Limb (tissue), 2 donors: ENCODE data around the gene ANXA7.
"Not testable (repeated sequence)": the region's sequence is repeated elsewhere in the genome, so short reads cannot be mapped to it uniquely, and the experiment has no call there.

ENCODE experiments used
- DNase-seq, 2 donors: peaks; one replicate each; pipeline ENCODE4 v3.0.0-alpha.2; 2016; ENCODE audit errors: extremely low spot score in 2 of 2

Gene ANXA7

DNA sequence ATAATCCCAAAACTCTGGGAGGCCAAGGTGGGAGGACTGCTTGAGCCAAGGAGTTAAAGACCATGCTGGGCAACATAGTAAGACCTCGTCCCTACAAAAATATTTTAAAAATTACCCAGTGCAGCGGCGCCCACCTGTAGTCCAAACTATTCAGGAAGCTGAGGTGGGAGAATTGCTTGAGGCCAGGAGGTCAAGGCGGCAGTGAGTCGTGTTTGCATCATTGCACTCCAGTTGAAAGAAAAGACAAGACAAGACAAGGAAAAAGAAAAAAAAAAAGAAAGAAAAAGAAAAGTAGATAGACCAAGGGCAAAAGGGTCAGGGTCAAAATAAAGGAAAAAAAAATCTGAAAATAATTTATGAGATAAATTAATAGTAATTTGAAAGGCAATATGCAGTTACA, 5.8 kb downstream of the ANXA7 start:
- DNase-seq, result no peak

- DNase-seq, result no peak
Measured at GRCh38 chr10:73407495-73407894, 6.4 kb downstream of the ANXA7 start.

DNA sequence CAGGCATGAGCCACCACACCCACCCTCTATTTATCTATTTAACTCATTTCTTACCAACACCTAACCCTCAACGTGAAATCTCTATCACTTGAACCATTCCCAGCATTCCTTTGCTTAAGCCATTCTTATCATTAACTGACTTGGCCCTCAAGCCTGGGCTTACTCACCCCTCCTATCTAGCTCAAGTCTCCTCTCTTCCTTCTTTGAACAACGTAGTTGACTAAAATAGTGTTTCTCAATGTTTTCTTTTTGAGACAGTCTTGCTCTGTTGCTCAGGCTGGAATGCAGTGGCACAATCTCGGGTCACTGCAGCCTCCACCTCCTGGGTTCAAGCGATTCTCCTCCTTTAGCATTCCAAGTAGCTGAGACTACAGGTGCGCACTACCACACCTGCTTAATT, 7.0 kb downstream of the ANXA7 start:
- DNase-seq, result no peak

DNA sequence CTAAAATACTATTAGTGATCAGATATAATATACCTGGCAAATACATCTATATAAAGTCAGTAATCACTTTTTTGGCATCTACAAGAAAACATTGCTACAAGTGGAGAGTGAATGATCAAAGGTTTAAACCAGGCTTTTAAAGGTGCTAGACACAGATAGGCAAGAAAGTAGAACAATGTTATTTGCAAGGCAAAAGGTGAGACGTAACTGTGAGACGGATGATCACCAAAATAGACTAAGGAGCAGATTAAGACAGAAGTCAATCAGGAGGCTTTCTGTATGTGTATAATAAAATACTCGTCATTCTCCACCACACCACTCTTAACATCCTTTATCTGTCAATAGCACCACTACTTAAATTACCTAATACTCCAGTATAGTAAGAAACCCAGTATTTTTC, 8.3 kb downstream of the ANXA7 start:
- DNase-seq, result no peak

DNA sequence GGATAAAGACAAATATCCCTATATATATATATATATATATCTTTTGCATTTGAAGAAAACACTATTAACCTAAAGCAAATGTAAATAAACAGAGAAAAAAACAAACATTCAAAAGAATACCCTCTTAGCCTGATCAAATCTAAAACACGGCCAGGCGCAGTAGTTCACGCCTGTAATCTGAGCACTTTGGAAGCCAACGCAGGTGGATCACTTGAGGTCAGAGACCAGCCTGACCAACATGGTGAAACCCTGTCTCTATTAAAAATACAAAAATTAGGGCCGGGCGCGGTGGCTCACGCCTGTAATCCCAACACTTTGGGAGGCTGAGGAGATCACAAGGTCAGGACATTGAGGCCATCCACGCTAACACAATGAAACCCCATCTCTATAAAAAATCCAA, 9.2 kb downstream of the ANXA7 start:
- DNase-seq, result no peak

GRCh38 chr10:73401636-73402035, 12.2 kb downstream of the ANXA7 start:
- no peak for DNase-seq

DNA sequence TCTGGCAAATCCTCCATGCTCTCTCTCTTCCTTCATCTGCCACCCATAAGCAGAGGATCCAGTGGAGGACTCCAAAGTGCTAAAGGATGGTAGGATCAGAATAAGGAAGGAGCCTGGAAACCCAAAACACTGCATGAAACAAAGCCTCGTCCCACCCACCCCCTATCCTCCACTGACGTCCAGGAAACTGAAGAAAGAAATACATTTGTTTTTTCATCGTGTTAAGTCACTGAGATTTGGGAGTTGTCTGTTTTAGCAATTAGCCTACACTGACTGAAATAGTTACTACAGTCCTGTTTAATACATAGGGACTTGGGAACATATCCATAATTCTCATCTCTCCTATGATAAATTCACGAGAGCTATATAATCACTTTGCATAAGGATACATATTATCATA, 14.8 kb downstream of the ANXA7 start:
- DNase-seq, result no peak

DNA sequence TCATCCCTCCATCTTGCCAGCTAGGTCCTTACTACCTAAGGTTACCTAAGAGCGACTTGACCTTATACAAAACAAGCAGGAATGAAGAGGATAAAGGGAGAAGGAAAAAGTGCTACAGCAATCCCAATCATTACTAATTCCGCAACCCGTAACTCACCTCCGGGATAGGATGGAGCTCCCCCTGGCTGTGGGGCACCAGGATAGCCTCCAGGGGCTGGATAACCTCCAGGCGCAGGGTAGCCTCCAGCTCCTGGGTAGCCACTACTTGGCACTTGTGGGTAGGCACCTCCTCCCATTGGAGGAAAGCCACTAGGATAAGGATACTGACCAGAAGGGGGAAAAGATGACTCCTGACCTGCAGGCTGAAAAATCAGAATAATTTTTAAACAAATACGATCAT, 15.8 kb downstream of the ANXA7 start:
- no peak for DNase-seq

DNA sequence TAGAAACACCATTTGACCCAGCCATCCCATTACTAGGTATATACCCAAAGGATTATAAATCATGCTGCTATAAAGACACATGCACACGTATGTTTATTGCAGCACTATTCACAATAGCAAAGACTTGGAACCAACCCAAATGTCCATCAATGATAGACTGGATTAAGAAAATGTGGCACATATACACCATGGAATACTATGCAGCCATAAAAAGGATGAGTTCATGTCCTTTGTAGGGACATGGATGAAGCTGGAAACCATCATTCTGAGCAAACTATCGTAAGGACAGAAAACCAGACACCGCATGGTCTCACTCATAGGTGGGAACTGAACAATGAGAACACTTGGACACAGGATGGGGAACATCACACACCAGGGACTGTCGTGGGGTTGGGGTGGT, 19.5 kb downstream of the ANXA7 start:
- DNase-seq, result not testable (repeated sequence)

GRCh38 chr10:73388228-73388627, 25.6 kb downstream of the ANXA7 start:
- DNase-seq, result no peak

DNA sequence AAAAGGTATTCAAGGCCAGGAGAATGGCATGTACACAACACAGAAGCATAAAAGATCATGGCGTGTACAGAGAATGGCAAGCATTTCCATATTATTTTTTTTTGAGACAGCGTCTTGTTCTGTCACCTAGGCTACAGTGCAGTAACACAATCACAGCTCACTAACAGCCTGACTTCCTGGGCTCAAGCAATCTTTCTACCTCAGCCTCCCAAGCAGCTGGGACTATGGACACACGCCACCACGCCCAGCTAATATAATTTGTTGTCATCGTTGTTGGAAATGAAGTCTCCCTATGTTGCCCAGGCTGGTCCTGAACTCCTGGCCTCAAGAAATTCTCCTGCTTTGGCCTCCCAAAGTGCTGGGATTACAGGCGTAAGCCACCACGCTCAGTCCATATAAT, 27.3 kb downstream of the ANXA7 start:
- DNase-seq, result no peak

GRCh38 chr10:73379064-73379748, 34.7 kb downstream of the ANXA7 start:
- no peak for DNase-seq

DNA sequence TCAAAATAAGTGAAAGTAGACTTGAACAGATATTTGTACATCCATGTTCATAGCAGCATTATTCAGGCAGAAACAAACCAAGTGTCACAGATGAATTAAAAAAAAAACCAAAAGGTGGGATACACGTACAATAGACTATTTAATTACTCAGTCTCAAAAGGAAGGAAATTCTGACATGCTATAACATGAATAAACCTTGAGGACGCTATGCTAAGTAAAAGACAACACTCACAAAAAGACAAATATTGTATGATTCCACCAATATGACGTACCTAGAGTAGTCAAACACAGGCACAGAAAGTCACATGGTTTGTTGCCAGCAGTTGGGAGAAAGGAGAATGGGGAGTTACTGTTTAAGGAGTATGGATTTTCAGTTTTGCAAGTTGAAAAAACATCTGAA, 37.2 kb downstream of the ANXA7 start:
- DNase-seq, result no peak

DNA sequence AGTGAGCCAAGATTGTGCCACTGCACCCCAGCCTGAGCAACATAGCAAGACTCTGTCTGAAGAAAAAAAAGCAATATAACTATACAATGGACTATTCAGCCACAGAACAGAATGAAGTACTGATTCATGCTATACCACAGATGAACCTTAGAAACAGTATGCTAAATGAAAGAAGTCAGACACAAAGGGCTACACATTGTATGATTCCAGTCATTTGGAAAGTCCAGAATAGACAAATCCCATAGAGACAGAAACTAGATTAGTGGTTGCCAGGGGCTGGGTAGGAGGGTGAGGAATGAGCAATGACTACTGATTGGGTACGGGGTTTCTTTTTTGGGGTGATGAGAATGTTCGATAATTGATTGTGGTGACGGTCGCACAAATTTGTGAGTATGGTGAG, 45.6 kb downstream of the ANXA7 start:
- no peak for DNase-seq

GRCh38 chr10:73366381-73367298, 47.2 kb downstream of the ANXA7 start:
- no peak for DNase-seq

DNA sequence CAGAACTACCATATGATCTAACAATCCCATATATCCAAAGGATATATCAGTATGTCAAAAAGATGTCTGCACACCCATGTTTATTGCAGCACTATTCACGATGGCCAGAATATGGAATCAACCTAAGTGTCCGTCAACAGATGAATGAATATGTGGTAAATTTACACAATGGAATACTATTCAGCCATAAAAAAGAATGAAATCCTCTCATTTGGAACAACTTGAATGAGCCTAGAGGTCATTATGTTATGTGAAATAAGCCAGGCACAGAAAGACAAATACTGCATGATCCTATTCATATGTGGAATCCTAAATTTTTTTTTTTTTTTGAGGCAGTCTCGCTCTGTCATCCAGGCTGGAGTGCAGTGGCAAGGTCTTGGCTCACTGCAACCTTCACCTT, 48.9 kb downstream of the ANXA7 start:
- DNase-seq, result no peak

DNA sequence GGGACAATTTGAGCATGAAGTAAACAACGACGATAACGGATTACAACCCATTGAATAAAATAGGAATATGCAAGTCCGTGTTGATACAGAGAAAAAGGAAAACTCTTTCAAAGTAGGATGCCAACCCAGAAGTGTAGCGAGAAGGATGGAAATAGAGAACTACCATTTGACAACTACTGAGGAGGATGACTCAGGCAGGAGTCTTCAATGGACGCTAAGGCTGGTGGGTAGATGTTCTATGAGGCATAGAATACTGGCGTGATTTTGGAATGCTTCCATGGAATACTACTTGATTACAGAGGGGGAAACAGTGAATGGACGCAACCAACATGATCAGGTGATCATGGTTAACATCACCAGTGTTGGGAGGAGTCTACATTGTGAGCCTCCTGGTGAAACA, 54.4 kb downstream of the ANXA7 start:
- no peak for DNase-seq

GRCh38 chr10:73358331-73359279, 55.3 kb downstream of the ANXA7 start, which contains the start of gene CFAP70:
CFAP70 (minus strand) TSS chr10:73358864; CDS start chr10:73354796, 4,068 bp downstream.
- peak; percentile 94 to 97 for DNase-seq

DNA sequence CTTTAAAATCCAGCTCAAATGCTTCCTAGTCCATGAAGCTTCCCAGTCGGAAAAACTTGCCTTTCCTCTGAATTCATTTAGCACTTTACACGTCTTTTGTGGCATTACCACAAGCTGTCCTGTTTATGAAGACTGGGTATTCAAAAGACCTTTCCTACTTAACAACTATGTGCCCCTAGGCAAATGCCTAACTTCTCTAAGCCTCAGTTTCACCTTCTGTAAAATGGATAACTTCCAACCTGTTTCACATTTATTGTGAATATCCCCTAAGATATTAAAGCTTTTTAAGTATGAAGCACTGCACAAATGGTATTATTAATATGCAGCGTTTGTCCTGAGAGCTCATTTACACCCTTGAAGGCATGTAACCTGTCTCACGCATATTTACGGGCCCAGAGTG, 56.0 kb downstream of the ANXA7 start:
- DNase-seq, result no peak

DNA sequence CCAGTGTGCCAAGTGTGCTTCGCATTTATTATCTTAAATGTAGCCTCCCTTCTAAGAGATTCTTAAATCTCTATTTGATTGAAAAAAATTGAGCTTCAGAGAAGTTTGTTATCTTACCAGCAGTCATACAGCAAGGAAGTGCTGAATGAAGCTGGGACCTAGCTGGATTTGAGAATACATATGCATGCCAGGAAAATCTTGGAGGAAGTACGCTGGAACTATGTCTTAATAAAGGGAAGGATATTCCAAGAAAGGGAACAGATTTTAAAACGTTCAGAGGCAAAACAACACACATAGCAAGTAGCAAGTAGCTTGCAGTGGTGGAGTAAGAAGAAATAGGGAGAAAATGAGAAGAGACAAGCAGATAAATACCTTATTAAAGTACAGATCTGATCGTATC, 56.7 kb downstream of the ANXA7 start:
- DNase-seq, result no peak

DNA sequence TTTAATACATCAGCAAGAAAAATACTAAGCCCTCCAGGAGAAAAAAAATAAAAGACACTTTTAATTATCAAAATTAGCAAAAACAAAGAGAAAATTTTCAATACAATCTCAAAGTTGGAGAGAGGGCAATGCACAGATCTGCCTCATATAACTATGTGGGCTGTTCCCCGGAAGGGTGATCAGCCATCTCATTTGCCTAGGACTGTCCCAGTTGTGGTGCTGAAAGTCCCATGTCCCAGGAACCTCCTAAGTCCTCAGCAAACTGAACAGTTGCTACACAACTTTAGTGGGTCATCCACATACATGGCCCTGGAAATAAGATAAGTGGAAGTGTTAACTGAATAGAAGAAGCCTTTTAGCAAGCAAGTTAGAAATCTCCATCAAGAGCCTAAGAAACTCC, 69.6 kb downstream of the ANXA7 start:
- no peak for DNase-seq

DNA sequence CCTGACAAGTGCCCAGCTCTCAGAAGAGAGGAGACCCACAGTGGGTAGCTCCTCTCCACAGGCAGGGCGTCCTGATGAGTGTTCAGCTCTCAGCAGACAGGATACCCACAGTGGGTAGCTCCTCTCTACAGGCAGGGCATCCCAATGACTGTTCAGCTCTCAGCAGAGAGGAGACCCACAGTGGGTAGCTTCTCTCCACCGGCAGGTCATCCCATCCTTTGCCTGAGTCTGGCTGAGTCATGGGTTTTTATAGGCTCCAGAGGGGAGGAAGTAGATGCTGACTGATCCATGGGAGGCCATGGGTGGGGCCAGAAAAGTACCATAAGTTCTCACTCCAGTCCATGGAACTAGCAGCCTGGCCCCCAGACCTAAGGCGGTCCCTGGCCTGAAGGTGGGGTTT, 73.7 kb downstream of the ANXA7 start:
- DNase-seq, result no peak
